NT2/D1 (cell line): Measurements from ENCODE around the gene MKS1.

ENCODE experiments used
- SUZ12 ChIP-seq: IDR thresholded peaks from 2 replicates; pipeline ENCODE4 v1.6.1; 2011; ENCODE audit not compliant: insufficient read length, insufficient read depth; ENCODE audit errors: extremely low read depth
- YY1 ChIP-seq: IDR thresholded peaks from 2 replicates; pipeline ENCODE4 v1.6.1; 2011; ENCODE audit not compliant: insufficient read length, insufficient read depth
- ZNF274 ChIP-seq: IDR thresholded peaks from 2 replicates; pipeline ENCODE4 v1.6.1; 2011; ENCODE audit warnings: mild to moderate bottlenecking, low read depth, low read length

GRCh38 chr17:58184308-58184985 lies 34.6 kb downstream of the MKS1 start:
- no peak for TF ChIP-seq ZNF274
- TF ChIP-seq SUZ12 = no peak
- TF ChIP-seq YY1 = no peak
